ENCODE results near the gene FAM174B. TPM values are rescaled to one million over a fixed set of nuclear protein-coding genes. Genes with fewer than 3 reads are reported as not detected.
A peak's percentile ranks its signal among the peaks of the same experiment; 100 is the strongest.

Gene FAM174B
- total and polyA plus RNA-seq, 2 experiments from 2014 or later, result 17.8 to 34.9 TPM

DNA sequence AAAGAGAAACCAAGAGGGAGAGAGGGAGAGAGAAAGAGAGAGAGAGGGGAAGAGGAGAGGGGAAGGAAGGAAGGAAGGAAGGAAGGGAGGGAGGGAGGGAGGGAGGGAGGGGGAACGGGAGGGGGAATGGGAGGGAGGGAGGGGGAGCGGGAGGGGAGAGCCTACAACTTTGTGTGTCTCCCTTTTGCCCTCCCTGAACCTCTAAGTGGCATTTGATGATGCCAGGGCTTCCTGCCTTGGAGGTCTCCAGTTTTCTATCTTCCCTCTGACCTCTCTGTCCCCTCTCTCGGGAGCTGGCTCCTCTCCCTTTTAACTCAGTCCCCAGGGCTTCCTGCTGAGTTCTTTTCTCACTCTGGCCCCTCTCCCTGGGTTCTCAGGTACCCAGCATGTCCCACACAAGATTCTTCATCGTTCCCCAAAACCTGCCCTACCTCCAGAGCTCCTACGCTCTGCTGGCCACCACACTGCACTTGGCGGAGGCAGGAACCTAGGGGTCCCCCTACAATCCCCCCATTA, 12.5 kb upstream of the FAM174B start:
- peak overlapping the region; percentile 57 for H3K4me2 ChIP-seq
- H3K9me2 ChIP-seq (replicated peaks; ENCODE audit: insufficient read depth), result no peaks in the 10 kb centered on the region
- DNase-seq (ENCODE audit: low spot score), result no peak
- no peak for TF ChIP-seq EZH2 (IDR thresholded peaks at IDR 0.05; ENCODE audit: borderline replicate concordance)
- TF ChIP-seq, protein P1, sequence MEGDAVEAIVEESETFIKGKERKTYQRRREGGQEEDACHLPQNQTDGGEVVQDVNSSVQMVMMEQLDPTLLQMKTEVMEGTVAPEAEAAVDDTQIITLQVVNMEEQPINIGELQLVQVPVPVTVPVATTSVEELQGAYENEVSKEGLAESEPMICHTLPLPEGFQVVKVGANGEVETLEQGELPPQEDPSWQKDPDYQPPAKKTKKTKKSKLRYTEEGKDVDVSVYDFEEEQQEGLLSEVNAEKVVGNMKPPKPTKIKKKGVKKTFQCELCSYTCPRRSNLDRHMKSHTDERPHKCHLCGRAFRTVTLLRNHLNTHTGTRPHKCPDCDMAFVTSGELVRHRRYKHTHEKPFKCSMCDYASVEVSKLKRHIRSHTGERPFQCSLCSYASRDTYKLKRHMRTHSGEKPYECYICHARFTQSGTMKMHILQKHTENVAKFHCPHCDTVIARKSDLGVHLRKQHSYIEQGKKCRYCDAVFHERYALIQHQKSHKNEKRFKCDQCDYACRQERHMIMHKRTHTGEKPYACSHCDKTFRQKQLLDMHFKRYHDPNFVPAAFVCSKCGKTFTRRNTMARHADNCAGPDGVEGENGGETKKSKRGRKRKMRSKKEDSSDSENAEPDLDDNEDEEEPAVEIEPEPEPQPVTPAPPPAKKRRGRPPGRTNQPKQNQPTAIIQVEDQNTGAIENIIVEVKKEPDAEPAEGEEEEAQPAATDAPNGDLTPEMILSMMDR (IDR thresholded peaks at IDR 0.05; ENCODE audit: poor library complexity), result no peak
- TF ChIP-seq EZH2phosphoT487 (IDR thresholded peaks at IDR 0.05; ENCODE audit: low read depth, severe bottlenecking, unreplicated experiment), result no peak
- H3K4me1 ChIP-seq (ENCODE audit: insufficient read depth), result peaks cover 53% of the 10 kb centered on the region
- no peaks in the 10 kb centered on the region for H4K20me1 ChIP-seq (ENCODE audit: insufficient read depth, poor library complexity, severe bottlenecking)
- no peaks in the 10 kb centered on the region for H3K79me2 ChIP-seq
- no peaks in the 10 kb centered on the region for H3K36me3 ChIP-seq (replicated peaks; ENCODE audit: insufficient read depth, low read depth)
- H3K4me3 ChIP-seq, result no peak overlapping the region
- WGBS (ENCODE audit: low lambda C conversion rate, missing lambda C conversion rate), result 73% methylated on average over 4 of the region's 6 CpGs
- no peaks in the 10 kb centered on the region for H3K27me3 ChIP-seq
- H2AFZ ChIP-seq, result no peak overlapping the region
- no peaks in the 10 kb centered on the region for H3K9me3 ChIP-seq (ENCODE audit: low read depth)
- H3K27ac ChIP-seq, result peak overlapping the region; percentile 32

DNA sequence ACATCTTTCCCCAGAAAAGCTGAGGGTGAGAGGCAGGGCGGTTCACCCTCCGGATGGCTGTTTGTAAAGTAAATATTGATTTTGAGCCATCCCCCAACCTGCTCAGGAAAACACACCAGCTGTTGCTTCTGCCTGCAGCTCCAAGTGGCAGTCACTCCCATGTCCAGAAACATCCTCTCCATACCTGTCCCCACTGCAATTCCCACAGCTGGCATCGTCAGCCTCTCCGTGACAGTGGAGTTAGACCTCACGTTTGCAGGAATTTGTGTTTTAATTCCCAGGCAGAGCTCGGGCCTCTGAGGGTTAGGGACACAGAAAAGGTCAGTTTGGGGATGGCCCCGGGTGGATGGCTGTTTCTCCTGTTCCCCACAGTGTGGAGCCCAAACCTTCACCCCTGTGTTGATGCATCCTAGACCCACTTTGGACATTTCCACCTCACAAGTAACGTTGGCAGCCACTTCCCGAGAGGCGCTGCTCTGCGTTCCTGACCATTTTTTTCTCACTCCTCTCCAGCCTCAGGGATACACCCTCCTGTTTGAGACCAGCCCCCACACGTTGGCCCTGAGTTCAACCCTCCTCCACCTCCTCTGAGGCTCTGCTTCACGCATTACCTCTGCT, 11.8 kb upstream of the FAM174B start:
- Histone ChIP-seq H3K36me3 (replicated peaks; ENCODE audit: insufficient read depth, low read depth) (no peaks in the 10 kb centered on the region), H3K79me2 (no peaks in the 10 kb centered on the region), H3K4me2 (peak overlapping the region; percentile 57), H3K4me1 (ENCODE audit: insufficient read depth) (peaks cover 47% of the 10 kb centered on the region), H4K20me1 (ENCODE audit: insufficient read depth, poor library complexity, severe bottlenecking) (no peaks in the 10 kb centered on the region), H3K27ac (peak overlapping the region; percentile 32), H3K9me3 (ENCODE audit: low read depth) (no peaks in the 10 kb centered on the region), H3K9me2 (replicated peaks; ENCODE audit: insufficient read depth) (no peaks in the 10 kb centered on the region), H3K27me3 (no peaks in the 10 kb centered on the region), H3K4me3 (no peak overlapping the region), H2AFZ (no peak overlapping the region)
- WGBS (ENCODE audit: low lambda C conversion rate, missing lambda C conversion rate), result 25% methylated on average over 13 of the region's 13 CpGs
- DNase-seq (ENCODE audit: low spot score), result no peak
- TF ChIP-seq EZH2phosphoT487 (IDR thresholded peaks at IDR 0.05; ENCODE audit: low read depth, severe bottlenecking, unreplicated experiment), result no peak
- TF ChIP-seq EZH2 (IDR thresholded peaks at IDR 0.05; ENCODE audit: borderline replicate concordance), result no peak
- TF ChIP-seq, protein P1 (IDR thresholded peaks at IDR 0.05; ENCODE audit: poor library complexity), result no peak

DNA sequence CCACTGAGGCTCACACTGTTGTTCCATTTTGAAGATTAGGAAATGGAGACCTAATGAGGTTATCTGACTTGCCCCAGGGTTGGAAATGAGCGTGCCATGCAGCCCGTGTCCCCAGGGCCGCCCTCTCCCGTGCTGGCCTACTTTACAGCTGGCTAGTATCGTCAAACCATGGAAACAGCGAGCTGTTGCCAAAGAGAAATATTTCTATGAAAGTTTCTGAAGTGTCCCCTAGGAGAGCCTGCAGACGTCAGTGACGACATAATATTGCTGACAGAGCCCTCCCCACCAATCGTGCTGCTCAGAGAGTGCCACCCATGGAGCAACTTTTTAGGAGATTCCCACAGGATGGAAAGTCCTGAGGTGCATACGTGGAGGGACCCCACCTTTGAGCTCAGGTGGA, 11.2 kb upstream of the FAM174B start:
- H3K79me2 ChIP-seq, result no peaks in the 10 kb centered on the region
- no peaks in the 10 kb centered on the region for H3K36me3 ChIP-seq (replicated peaks; ENCODE audit: insufficient read depth, low read depth)
- H3K9me2 ChIP-seq (replicated peaks; ENCODE audit: insufficient read depth), result no peaks in the 10 kb centered on the region
- no peaks in the 10 kb centered on the region for H3K9me3 ChIP-seq (ENCODE audit: low read depth)
- TF ChIP-seq EZH2phosphoT487 (IDR thresholded peaks at IDR 0.05; ENCODE audit: low read depth, severe bottlenecking, unreplicated experiment), result no peak
- TF ChIP-seq, protein P1 (IDR thresholded peaks at IDR 0.05; ENCODE audit: poor library complexity), result no peak
- TF ChIP-seq EZH2 (IDR thresholded peaks at IDR 0.05; ENCODE audit: borderline replicate concordance), result no peak
- H4K20me1 ChIP-seq (ENCODE audit: insufficient read depth, poor library complexity, severe bottlenecking), result no peaks in the 10 kb centered on the region
- no peaks in the 10 kb centered on the region for H3K27me3 ChIP-seq
- peak; percentile 21 for DNase-seq (ENCODE audit: low spot score)
- peak overlapping the region; percentile 32 for H3K27ac ChIP-seq
- H3K4me1 ChIP-seq (ENCODE audit: insufficient read depth), result peaks cover 43% of the 10 kb centered on the region
- peak overlapping the region; percentile 57 for H3K4me2 ChIP-seq
- no peak overlapping the region for H3K4me3 ChIP-seq
- 52% methylated on average over 10 of the region's 10 CpGs for WGBS (ENCODE audit: low lambda C conversion rate, missing lambda C conversion rate)
- H2AFZ ChIP-seq, result no peak overlapping the region
